GM19397 (cell line): ENCODE results near the gene C4A.
"Not testable (repeated sequence)": the region's sequence is repeated elsewhere in the genome, so short reads cannot be mapped to it uniquely, and the experiment has no call there.

Experiments used
- ATAC-seq: cut with Tn5 transposase; IDR thresholded peaks from one replicate; pipeline ENCODE4 v1.9.1; 2021; ENCODE audit warnings: mild to moderate bottlenecking, moderate library complexity; ENCODE audit not compliant: unreplicated experiment

The C4A gene

DNA sequence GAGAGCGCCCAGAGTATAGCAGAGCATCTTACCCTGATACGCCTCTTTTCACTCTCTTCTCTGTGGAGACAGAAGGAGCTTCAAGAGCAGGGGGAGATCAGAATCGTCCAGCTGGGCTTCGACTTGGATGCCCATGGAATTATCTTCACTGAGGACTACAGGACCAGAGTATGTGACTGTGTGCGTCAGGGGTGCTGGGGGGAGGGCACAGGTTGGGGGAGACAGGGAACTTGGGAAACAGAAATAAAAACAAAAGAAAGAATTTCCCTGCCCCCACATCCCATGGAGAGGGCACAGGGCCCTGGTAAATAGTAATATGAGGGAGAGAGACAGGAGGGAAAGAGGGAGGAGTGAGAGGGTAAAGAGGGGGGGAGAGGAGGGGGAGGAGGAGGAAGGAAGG, 3.0 kb upstream of the C4A start:
- no peak for ATAC-seq

DNA sequence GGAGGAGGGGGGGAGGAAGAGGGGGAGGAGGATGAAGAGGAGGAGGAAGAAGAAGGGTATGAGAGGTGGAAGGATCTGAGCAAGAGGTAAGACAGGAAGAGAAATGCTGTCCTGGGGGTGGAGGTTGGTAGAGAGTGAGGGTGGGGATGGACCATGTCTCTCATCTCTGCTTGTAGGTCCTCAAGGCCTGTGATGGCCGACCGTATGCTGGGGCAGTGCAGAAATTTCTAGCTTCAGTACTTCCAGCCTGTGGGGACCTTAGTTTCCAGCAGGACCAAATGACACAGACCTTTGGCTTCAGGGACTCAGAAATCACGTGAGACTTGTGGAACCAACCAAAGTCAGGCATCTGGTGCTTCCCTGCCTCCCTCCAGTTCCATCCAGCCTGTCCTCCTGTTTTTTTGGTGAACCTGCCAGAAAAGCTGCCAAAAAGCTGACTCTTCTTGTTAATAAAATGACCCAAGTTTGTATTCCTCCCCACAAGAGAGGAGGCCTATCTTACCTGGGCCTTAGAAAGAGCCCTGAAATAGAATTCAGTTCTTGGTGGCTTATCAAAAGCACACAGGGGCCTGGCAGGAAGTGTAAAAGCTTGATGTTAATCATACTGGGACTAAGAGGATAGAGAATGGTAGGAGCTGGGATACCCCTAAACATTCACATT, 2.5 kb upstream of the C4A start:
- no peak for ATAC-seq

DNA sequence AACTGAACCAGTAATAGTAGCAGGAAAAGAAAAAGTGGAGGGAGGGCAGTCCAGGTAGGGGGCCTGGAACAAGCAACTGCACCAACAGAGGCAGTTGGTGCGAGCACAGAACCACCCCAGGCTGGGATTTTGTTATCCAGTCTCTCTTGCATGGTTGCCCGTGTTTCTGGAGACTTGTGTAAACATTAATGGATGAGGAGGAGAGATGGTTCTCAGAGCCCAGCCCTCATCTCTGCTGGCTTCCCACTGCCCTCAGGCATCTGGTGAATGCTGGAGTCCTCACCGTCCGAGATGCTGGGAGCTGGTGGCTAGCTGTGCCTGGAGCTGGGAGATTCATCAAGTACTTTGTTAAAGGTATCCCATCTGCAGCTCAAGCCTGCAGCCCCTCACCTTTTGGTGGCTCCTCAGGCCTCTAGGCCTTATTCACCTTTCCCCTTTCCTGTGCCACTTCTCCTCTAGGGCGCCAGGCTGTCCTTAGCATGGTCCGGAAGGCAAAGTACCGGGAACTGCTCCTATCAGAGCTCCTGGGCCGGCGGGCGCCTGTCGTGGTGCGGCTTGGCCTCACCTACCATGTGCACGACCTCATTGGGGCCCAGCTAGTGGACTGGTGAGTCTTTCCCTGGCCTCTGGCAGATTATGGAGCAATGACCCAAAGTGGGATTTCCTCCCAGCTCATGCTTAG, 1.5 kb upstream of the C4A start:
- ATAC-seq = not testable (repeated sequence)

DNA sequence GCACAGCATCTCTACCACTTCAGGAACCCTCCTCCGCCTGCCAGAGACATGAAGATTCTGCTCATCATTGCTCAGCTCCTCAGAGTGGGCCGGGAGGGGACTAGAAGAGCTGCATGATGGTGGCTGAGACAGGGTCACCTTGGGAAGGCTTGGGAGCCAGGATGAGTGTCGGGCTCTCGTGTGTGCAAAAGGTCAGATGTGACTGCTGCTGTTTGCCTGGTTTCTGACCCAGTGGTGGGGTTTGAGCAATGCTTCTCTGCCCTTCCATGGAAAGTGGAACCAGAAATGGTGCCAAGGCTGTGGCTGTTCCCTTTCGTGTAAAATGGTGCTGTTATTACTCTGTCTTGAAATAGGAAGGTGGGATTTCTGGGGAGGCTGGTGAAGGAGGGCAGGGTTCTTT, 859 bp upstream of the C4A start:
- not testable (repeated sequence) for ATAC-seq

DNA sequence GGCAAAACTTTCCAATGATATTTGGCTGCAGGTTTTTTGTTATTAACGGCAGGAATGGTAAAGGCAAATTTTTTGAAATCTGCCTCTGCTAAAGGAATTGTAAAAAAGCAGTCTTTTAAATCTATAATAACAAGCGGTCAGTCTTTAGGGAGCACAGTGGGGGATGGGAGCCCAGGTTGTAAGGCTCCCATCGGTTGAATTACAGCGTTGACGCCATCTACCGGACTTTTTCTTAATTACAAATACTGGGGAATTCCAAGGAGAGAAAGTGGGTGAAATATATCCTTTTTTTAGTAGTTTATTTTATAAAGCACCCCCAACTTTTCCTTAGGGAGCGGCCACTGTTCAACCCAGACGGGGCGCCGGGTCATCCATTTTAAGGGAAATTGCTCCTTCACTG, 7.5 kb downstream of the C4A start:
- ATAC-seq = not testable (repeated sequence)

DNA sequence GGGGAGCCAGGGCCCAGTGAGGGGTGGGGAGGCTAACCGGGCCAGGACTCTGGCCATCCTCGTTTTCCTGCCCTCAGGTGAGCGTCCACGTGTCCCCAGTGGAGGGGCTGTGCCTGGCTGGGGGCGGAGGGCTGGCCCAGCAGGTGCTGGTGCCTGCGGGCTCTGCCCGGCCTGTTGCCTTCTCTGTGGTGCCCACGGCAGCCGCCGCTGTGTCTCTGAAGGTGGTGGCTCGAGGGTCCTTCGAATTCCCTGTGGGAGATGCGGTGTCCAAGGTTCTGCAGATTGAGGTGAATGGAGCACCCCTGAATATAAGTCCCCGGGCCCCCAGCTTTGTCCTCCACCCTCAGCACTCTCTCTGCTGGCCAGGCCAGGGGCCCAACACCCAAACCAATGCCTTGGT, 12.6 kb downstream of the C4A start:
- not testable (repeated sequence) for ATAC-seq

DNA sequence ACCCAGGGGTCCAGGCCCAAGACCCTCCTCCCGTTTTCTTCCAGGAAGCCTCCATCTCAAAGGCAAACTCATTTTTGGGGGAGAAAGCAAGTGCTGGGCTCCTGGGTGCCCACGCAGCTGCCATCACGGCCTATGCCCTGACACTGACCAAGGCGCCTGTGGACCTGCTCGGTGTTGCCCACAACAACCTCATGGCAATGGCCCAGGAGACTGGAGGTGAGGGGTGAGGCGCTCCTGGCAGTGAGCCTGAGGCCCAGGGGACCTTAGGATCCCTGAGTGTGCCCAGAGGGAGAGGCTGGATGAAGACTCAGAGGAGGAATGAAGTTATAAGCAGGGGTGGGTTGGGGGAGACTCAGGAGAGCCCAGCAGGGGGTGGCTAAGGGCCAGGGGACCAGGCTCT, 14.5 kb downstream of the C4A start:
- ATAC-seq = not testable (repeated sequence)

DNA sequence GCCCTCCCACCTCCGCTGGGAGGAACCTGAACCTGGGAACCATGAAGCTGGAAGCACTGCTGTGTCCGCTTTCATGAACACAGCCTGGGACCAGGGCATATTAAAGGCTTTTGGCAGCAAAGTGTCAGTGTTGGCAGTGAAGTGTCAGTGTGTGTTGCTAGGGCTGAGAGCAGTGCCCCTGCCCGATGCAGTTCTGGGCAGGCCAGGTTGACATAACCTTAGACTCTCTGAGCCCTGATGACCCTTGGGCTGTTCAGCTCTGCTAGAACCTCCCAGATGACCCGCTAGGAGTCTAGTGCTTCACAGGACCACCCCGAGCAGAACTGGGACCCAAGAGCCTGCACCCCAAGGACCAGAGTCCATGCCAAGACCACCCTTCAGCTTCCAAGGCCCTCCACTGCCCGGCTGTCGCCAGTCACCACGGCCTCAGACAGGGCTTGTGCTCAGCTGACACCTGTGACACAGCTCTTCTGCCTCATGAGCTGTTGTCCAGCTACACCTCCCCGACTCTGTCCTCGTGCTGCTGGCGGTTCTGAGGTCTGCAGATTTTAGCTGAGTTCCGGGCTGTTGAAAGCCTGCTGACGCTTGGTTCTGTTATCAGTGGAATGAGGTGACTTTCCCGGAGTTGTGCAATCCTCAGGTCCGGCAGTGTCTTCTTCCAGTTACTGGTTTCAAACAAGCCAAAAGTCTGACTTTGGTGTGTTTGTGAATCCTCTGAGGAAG, 20.9 kb downstream of the C4A start:
- ATAC-seq = not testable (repeated sequence)

DNA sequence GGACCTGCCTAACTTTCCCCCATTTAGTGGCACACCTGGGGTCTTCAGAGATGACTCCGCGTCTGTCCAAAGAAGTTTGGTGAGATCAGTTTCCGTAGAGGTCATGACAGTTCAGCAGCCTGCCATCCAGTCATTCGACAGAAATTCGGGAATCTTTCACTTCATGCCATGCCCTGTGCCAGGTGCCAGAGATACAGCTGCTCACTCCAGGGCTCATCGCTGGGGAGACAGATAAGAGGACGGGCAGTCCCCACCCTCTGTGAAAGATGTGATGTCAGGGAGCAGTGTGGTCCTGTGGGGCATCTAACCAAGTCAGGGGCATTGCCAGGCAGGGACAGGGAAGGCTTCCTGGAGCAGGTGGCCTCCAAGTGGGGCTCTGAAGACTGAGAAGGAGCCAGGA, 21.4 kb downstream of the C4A start:
- not testable (repeated sequence) for ATAC-seq

DNA sequence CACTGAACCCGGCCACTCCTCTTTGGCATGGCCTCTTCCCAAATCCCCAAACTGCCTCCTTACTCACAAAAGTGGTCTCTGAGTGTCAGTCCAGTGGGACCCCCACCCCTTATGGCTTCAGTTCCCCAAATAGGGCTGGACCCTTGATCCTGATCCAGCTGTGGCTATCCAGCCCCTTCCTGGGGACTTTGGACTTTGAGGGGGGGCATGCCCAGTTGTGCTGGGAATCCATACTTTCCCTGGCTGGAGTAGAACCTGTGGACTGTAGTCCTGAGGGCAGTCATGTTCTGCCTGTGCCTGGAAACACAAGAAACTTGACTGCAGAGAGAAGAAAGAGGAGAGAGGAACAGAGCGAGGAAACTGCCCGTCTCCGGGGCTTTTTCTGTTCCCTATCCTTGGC, 22.5 kb downstream of the C4A start:
- not testable (repeated sequence) for ATAC-seq

DNA sequence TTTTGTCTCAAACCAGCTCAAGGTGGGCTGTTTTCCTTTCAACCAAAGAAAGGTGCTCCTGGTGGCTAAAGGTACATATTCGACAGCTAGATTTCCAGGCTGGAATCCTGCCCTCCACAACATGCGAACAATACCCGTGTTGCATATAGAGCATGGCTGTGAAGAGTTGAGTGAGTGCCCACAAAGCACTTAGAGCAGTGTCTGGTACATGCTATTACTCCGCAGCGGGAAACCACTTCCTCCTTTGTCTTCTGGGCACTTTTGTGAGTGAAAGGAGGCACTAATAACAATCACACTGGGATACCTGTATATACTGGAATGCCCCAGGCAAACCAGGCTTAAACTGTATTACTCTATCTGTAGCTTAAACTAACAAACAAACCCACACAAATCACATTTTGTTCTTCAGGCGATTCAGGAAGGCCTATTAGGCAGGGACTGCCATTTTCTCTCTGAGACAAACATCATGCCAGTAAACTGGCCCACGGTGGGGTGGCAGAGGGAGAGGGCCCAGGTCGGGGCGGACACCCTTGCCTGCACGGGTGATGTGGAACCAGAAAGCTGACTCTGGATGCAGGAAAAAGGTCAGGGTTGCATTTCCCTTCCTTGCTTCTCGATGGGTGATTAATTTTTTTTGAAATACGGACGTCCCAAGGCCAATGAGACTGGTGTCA, 23.1 kb downstream of the C4A start:
- not testable (repeated sequence) for ATAC-seq

DNA sequence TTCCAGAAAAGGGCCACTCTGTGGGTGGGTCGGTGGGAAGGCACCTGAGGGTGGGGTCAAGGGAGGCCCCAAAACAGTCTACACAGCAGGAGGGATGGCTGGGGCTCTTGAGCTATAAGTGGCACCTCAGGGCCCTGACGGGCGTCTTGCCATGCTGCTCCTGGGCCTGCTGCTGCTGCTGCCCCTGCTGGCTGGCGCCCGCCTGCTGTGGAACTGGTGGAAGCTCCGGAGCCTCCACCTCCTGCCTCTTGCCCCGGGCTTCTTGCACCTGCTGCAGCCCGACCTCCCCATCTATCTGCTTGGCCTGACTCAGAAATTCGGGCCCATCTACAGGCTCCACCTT, 23.7 kb downstream of the C4A start:
- ATAC-seq = not testable (repeated sequence)

DNA sequence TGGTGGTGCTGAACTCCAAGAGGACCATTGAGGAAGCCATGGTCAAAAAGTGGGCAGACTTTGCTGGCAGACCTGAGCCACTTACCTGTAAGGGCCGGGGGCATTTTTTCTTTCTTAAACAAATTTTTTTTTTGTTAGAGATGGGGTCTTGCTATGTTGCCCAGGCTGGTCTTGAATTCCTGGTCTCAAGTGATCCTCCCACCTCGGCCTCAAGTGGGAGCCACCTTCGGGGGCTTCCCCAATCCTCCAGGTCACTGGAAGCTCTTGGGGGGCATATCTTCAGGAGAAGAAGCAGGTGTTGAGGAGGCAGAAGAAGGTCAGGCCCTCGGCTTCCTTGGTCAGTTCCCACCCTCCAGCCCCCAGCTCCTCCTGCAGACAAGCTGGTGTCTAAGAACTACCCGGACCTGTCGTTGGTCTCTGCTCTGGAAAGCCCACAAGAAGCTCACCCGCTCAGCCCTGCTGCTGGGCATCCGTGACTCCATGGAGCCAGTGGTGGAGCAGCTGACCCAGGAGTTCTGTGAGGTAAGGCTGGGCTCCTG, 24.2 kb downstream of the C4A start:
- not testable (repeated sequence) for ATAC-seq

DNA sequence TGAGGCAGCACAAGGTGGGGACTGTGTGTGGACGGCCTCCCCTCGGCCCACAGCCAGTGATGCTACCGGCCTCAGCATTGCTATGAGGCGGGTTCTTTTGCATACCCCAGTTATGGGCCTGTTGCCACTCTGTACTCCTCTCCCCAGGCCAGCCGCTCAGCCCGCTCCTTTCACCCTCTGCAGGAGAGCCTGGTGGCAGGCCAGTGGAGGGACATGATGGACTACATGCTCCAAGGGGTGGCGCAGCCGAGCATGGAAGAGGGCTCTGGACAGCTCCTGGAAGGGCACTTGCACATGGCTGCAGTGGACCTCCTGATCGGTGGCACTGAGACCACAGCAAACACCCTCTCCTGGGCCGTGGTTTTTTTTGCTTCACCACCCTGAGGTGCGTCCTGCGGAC, 25.2 kb downstream of the C4A start:
- not testable (repeated sequence) for ATAC-seq

DNA sequence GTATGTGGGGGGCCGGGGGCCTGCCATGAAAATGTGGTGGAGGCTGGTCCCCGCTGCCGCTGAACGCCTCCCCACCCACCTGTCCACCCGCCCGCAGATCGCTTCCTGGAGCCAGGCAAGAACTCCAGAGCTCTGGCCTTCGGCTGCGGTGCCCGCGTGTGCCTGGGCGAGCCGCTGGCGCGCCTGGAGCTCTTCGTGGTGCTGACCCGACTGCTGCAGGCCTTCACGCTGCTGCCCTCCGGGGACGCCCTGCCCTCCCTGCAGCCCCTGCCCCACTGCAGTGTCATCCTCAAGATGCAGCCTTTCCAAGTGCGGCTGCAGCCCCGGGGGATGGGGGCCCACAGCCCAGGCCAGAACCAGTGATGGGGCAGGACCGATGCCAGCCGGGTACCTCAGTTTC, 26.2 kb downstream of the C4A start:
- not testable (repeated sequence) for ATAC-seq

DNA sequence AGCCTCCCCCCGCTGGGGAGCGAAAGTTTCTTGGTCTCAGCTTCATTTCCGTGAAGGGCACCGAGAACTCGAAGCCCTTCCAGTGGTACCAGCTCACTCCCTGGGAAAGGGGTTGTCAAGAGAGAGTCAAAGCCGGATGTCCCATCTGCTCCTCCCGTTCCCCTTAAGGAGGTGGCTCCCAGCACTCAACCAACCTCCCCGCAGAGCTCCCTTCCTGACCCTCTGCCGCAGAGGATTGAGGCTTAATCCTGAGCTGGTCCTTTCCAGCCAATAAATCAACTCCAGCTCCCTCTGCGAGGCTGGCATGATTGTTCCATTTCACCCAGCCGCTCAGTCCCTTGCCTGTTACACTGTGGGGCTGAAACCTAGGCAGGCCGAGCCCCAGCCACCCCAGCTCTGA, 26.8 kb downstream of the C4A start:
- ATAC-seq = not testable (repeated sequence)

DNA sequence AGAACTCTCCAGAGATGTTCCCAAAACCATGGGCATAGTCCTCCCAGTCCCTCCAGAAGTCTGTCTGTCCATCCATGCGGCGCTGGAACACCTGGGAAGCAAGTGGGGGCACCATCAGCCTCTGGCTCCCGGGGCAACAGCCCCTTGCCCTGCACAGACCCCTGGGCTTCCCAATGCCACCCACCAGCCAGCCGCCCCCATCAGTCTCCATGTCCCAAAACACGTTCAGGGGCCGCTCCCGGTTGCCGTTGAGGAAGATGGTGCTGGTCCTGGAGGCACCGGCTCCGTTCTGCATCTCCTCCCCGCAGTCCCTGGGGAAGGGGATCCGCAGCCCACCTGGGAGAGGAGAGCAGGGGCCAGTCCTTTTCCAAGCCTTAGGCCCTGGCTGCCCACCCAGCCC, 27.7 kb downstream of the C4A start:
- not testable (repeated sequence) for ATAC-seq

DNA sequence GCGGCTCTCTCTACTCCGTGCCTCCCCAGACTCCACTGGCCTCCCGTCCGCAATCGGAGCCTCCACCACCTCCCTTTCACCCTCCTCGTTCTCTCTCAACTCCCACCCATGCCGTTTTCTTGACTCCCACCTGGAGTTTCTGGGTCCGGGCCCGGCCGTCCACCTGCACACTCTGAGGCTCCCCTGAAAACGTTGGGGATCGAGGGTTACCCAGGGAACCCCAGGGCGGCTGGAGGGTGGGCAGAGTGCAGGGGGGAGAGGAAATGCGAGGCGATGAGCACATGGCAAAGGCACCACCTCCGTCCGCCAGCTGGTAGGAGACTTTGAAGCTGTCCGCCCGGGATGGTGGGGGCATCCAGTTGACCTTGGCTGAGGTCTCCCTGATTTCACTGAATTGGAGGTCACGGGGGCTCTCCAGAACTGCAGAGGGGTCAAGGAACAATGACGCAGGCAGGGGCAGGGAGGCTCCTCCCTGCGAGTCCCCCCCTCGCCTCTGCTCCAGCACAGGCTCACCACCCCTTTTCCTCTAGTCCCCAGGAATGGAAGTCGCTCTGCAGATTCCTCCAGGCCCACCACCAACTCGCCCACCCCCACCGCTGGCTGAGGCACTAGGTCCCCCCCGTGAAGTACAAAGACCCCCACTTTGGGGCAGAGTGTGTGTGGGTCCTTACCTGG, 29.1 kb downstream of the C4A start:
- ATAC-seq = not testable (repeated sequence)

DNA sequence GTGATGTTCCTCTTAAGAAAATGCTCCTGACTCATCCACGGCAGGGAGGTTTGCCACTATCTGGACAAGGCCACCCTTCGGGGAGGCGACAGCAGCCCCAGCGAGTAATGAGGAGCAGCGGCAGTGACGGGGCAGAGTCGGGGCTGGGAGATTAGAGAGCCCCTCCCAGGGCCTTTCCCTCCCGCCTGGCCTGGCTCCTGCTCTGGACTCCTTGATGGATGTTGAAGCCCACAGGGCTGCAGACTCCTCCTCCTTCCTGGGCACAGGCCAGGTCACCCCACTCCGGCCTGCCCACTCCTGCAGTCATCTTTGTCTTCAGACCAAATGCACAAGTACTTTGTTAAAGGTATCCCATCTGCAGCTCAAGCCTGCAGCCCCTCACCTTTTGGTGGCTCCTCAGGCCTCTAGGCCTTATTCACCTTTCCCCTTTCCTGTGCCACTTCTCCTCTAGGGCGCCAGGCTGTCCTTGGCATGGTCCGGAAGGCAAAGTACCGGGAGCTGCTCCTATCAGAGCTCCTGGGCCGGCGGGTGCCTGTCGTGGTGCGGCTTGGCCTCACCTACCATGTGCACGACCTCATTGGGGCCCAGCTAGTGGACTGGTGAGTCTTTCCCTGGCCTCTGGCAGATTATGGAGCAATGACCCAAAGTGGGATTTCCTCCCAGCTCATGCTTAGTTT, 31.2 kb downstream of the C4A start:
- not testable (repeated sequence) for ATAC-seq

DNA sequence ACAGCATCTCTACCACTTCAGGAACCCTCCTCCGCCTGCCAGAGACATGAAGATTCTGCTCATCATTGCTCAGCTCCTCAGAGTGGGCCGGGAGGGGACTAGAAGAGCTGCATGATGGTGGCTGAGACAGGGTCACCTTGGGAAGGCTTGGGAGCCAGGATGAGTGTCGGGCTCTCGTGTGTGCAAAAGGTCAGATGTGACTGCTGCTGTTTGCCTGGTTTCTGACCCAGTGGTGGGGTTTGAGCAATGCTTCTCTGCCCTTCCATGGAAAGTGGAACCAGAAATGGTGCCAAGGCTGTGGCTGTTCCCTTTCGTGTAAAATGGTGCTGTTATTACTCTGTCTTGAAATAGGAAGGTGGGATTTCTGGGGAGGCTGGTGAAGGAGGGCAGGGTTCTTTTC, 31.9 kb downstream of the C4A start:
- ATAC-seq = not testable (repeated sequence)
